HCT116 (cell line): ENCODE data around the gene MIAT. TPM values are rescaled to one million over a fixed set of nuclear protein-coding genes. Genes with fewer than 3 reads are reported as not detected.

ENCODE experiments used
- ATAC-seq: fragments of 200-7000 bp; cut with Tn5 transposase; 2 replicates; pipeline ENCODE4 v1.9.1; 2020; ENCODE audit warnings: mild to moderate bottlenecking, moderate library complexity
- BruUV-seq: library from RNA; stranded (reverse); fragments of 400-500 nt; replicated peaks from 2 replicates; lab custom pipeline; 2021; lab: Mats Ljungman, UMichigan
- CTCF ChIA-PET: fragments of 300-600 bp; sonication (Branson Sonifier 250); formaldehyde crosslinking; loops from one replicate; lab custom pipeline; 2021; ENCODE audit warnings: antibody characterized with exemption; lab: Charles Lee
- POLR2A ChIA-PET: fragments of 300-600, 350-600 bp; sonication (Branson Sonifier 250); formaldehyde crosslinking; loops from one replicate; lab custom pipeline; 2021; ENCODE audit warnings: antibody characterized with exemption; lab: Charles Lee
- RAD21 ChIA-PET, 2 experiments: fragments of 300-600 bp; sonication (Branson Sonifier 250); formaldehyde crosslinking; loops; one replicate each; lab custom pipeline; 2023; ENCODE audit warnings: low total read pairs in 2 of 2; ENCODE audit not compliant: uncharacterized antibody in 2 of 2, unreplicated experiment in 2 of 2, low non-redundant PET in 1 of 2; lab: Charles Lee
- DNase-seq: peaks from one replicate; pipeline ENCODE4 v3.0.0-alpha.2; 2010; ENCODE audit warnings: low read depth, low spot score
- H2AFZ ChIP-seq: fragments of 200-600 bp; shearing (Covaris generic), sonication (generic); 2 replicates; pipeline ENCODE4 v1.6.1; 2017; ENCODE audit warnings: low read depth, mixed run types, mixed read lengths, antibody characterized with exemption, low read length; ENCODE audit not compliant: poor library complexity, severe bottlenecking
- H3K27ac ChIP-seq: 2 replicates; pipeline ENCODE4 v1.5.1; 2012; ENCODE audit warnings: low read depth, low read length
- H3K27me3 ChIP-seq: fragments of 200-600 bp; sonication (generic); 2 replicates; pipeline ENCODE4 v1.6.1; 2016; ENCODE audit warnings: mixed run types, low read length, mixed read lengths; ENCODE audit not compliant: insufficient read depth
- H3K36me3 ChIP-seq, 2 experiments: fragments of 200-500 bp in 1 of 2; fragments of 200-600 bp in 1 of 2; sonication (Bioruptor generic) in 1 of 2; sonication (generic) in 1 of 2; 2 replicates each; pipeline versions ENCODE4 v1.5.1 to v1.6.1; 2014 to 2016; ENCODE audit warnings: low read length in 2 of 2, inconsistent platforms in 1 of 2, mixed read lengths in 1 of 2, mixed run types in 1 of 2; ENCODE audit not compliant: insufficient read depth in 2 of 2, control insufficient read depth in 1 of 2
- H3K4me1 ChIP-seq, 2 experiments: fragments of 200-600 bp in 1 of 2; sonication (generic) in 1 of 2; 2 replicates each; pipeline versions ENCODE4 v1.5.1 to v1.6.1; 2012 to 2017; ENCODE audit warnings: low read length in 2 of 2, inconsistent platforms in 1 of 2, mild to moderate bottlenecking in 1 of 2, mixed read lengths in 1 of 2, mixed run types in 1 of 2, moderate library complexity in 1 of 2; ENCODE audit not compliant: insufficient read depth in 2 of 2, control insufficient read depth in 1 of 2
- H3K4me2 ChIP-seq: fragments of 200-600 bp; sonication (generic); 2 replicates; pipeline ENCODE4 v1.6.1; 2017; ENCODE audit warnings: mixed run types, low read length, mixed read lengths
- H3K4me3 ChIP-seq, 2 experiments: fragments of 200-600 bp in 1 of 2; sonication (generic) in 1 of 2; replicated peaks in 1 of 2; 2 replicates each; pipeline ENCODE4 v1.5.1; 2011 to 2016; ENCODE audit warnings: low read length in 2 of 2, control low read depth in 1 of 2, low read depth in 1 of 2, mild to moderate bottlenecking in 1 of 2, mixed read lengths in 1 of 2, mixed run types in 1 of 2
- H3K79me2 ChIP-seq: fragments of 200-600 bp; sonication (generic); 2 replicates; pipeline ENCODE4 v1.6.1; 2017; ENCODE audit warnings: mild to moderate bottlenecking, mixed run types, low read length, moderate library complexity, mixed read lengths; ENCODE audit not compliant: insufficient read depth
- H3K9ac ChIP-seq: fragments of 200-600 bp; sonication (generic); 2 replicates; pipeline ENCODE4 v1.6.1; 2016; ENCODE audit warnings: low read length, mixed read lengths
- H3K9me2 ChIP-seq: fragments of 200-600 bp; sonication (generic), shearing (Covaris generic); 2 replicates; pipeline ENCODE4 v1.6.1; 2017; ENCODE audit warnings: mixed run types, mild to moderate bottlenecking, moderate library complexity; ENCODE audit not compliant: insufficient read depth
- H3K9me3 ChIP-seq, 2 experiments: fragments of 200-500 bp in 1 of 2; fragments of 200-600 bp in 1 of 2; sonication (Bioruptor generic) in 1 of 2; sonication (generic) in 1 of 2; 2 replicates each; pipeline ENCODE4 v1.6.1; 2014 to 2017; ENCODE audit warnings: low read length in 2 of 2, mixed read lengths in 2 of 2, inconsistent platforms in 1 of 2, low read depth in 1 of 2, mild to moderate bottlenecking in 1 of 2, mixed run types in 1 of 2, moderate library complexity in 1 of 2; ENCODE audit not compliant: control insufficient read depth in 1 of 2, insufficient read depth in 1 of 2
- H4K20me1 ChIP-seq: fragments of 200-600 bp; sonication (generic), shearing (Covaris generic); 2 replicates; pipeline ENCODE4 v1.6.1; 2017; ENCODE audit warnings: mixed run types, mild to moderate bottlenecking, moderate library complexity; ENCODE audit not compliant: insufficient read depth
- ATF3 ChIP-seq: IDR thresholded peaks from 2 replicates; pipeline ENCODE4 v1.6.1; 2012
- CBX3 ChIP-seq: IDR thresholded peaks from 2 replicates; pipeline ENCODE4 v1.6.1; 2012; ENCODE audit warnings: low read depth
- CEBPB ChIP-seq: IDR thresholded peaks from 2 replicates; pipeline ENCODE4 v1.6.1; 2012; ENCODE audit warnings: low read depth
- CTCF ChIP-seq, 3 experiments: fragments of 200-600 bp in 1 of 3; sonication (generic) in 1 of 3; IDR thresholded peaks in 2 of 3; conservative IDR thresholded peaks in 1 of 3; 2 replicates each; pipeline ENCODE4 v1.5.1; 2012 to 2017; ENCODE audit warnings: low read depth in 2 of 3, low read length in 2 of 3, antibody characterized with exemption in 1 of 3, borderline replicate concordance in 1 of 3, control low read depth in 1 of 3, mild to moderate bottlenecking in 1 of 3, mixed read lengths in 1 of 3, mixed run types in 1 of 3, moderate library complexity in 1 of 3; ENCODE audit not compliant: insufficient read depth in 1 of 3
- EGR1 ChIP-seq: IDR thresholded peaks from 2 replicates; pipeline ENCODE4 v1.6.1; 2012; ENCODE audit warnings: low read depth
- ELF1 ChIP-seq: IDR thresholded peaks from 2 replicates; pipeline ENCODE4 v1.6.1; 2012; ENCODE audit warnings: low read depth, borderline replicate concordance
- EZH2 ChIP-seq: fragments of 200-600 bp; sonication (generic); IDR thresholded peaks from 2 replicates; pipeline ENCODE4 v1.6.1; 2017; ENCODE audit warnings: antibody characterized with exemption, mixed run types
- EZH2phosphoT487 ChIP-seq: fragments of 200-600 bp; IDR thresholded peaks from 2 replicates; pipeline ENCODE4 v1.6.1; 2018; ENCODE audit warnings: antibody characterized with exemption, borderline replicate concordance
- FOSL1 ChIP-seq: IDR thresholded peaks from 2 replicates; pipeline ENCODE4 v1.6.1; 2012; ENCODE audit warnings: low read depth
- JUND ChIP-seq: IDR thresholded peaks from 2 replicates; pipeline ENCODE4 v1.6.1; 2012
- POLR2A ChIP-seq: IDR thresholded peaks from 2 replicates; pipeline ENCODE4 v1.7.0; 2011; ENCODE audit warnings: borderline replicate concordance; ENCODE audit not compliant: insufficient read depth, insufficient read length; ENCODE audit errors: extremely low read depth
- POLR2AphosphoS5 ChIP-seq: IDR thresholded peaks from 2 replicates; pipeline ENCODE4 v1.6.1; 2011; ENCODE audit warnings: mild to moderate bottlenecking, low read depth, low read length, moderate library complexity
- RAD21 ChIP-seq: IDR thresholded peaks from 2 replicates; pipeline ENCODE4 v1.6.1; 2012; ENCODE audit warnings: low read depth, mild to moderate bottlenecking
- SIN3A ChIP-seq: IDR thresholded peaks from 2 replicates; pipeline ENCODE4 v1.6.1; 2012; ENCODE audit warnings: low read depth
- SP1 ChIP-seq: IDR thresholded peaks from 2 replicates; pipeline ENCODE4 v1.6.1; 2012; ENCODE audit warnings: low read depth
- SRF ChIP-seq: IDR thresholded peaks from 2 replicates; pipeline ENCODE4 v1.6.1; 2012; ENCODE audit warnings: low read depth
- TCF7L2 ChIP-seq: IDR thresholded peaks from 2 replicates; pipeline ENCODE4 v1.7.0; 2011; ENCODE audit warnings: borderline replicate concordance, inconsistent platforms; ENCODE audit not compliant: insufficient read depth, insufficient read length; ENCODE audit errors: extremely low read depth
- YY1 ChIP-seq: IDR thresholded peaks from 2 replicates; pipeline ENCODE4 v1.6.1; 2011; ENCODE audit warnings: low read length, low read depth, moderate library complexity, mild to moderate bottlenecking; ENCODE audit not compliant: insufficient replicate concordance; ENCODE audit errors: extremely low read depth
- ZBTB33 ChIP-seq: IDR thresholded peaks from 2 replicates; pipeline ENCODE4 v1.6.1; 2011; ENCODE audit warnings: mild to moderate bottlenecking, low read length, moderate library complexity; ENCODE audit not compliant: insufficient replicate concordance; ENCODE audit errors: extremely low read depth
- ZNF274 ChIP-seq: fragments of 200-500 bp; sonication (Bioruptor generic); IDR thresholded peaks from 2 replicates; pipeline ENCODE4 v1.6.1; 2014; ENCODE audit warnings: mild to moderate bottlenecking, low read depth, low read length, inconsistent platforms
- intact Hi-C: fragments of 100-400 bp; cut with micrococcal nuclease; formaldehyde crosslinking; loops from 2 replicates; pipeline ENCODE4 v1.10.0; 2022
- total RNA-seq: library from RNA; stranded (reverse); gene quantifications from one replicate; pipeline ENCODE4 v1.2.1, GENCODE V29; 2021; ENCODE audit not compliant: unreplicated experiment

The MIAT gene
- total RNA-seq, 1 experiment from 2014 or later: 0.54 TPM

GRCh38 chr22:26672590-26673468 is 15.4 kb downstream of the MIAT start:
- POLR2A ChIA-PET: interaction anchor here (0.9 kb wide), 1 partner anchor 12 kb away, joined by 4 read pairs; no protein-coding TSS in a partner anchor
- Histone ChIP-seq H3K27me3 (no peaks in the 10 kb centered on the region), H3K79me2 (peaks cover 24% of the 10 kb centered on the region), H3K27ac (peak overlapping the region; percentile 82), H3K9me2 (no peaks in the 10 kb centered on the region), H2AFZ (no peak overlapping the region), H3K4me3 (peak overlapping the region; percentile 62 to 78), H3K36me3 (no peaks in the 10 kb centered on the region), H4K20me1 (no peaks in the 10 kb centered on the region), H3K9me3 (no peaks in the 10 kb centered on the region), H3K4me1 (peaks cover 17 to 28% of the 10 kb centered on the region in 2 experiments), H3K9ac (peak overlapping the region; percentile 84), H3K4me2 (peak overlapping the region; percentile 80)
- intact Hi-C loops: no loop called here
- ATAC-seq (peak; percentile 92), DNase-seq (peak; percentile 89)
- TSS peak; percentile 74 for BruUV-seq
- CTCF ChIA-PET: interaction anchor here (0.9 to 2.1 kb wide), 6 partner anchors 7 to 312 kb away, joined by 3 to 8 read pairs (median 4); no protein-coding TSS in a partner anchor
- RAD21 ChIA-PET: no interaction called here
- TF ChIP-seq EZH2phosphoT487 (no peak), FOSL1 (no peak), SP1 (peak; percentile 60), CTCF (IDR thresholded peaks at IDR 0.05 in 2 of 3, conservative IDR thresholded peaks at IDR 0.05 in 1 of 3; ENCODE audit: borderline replicate concordance in 1 of 3, insufficient read depth in 1 of 3, low read depth in 2 of 3, low read length in 2 of 3) (peak; percentile 3 to 68 (median 49); a peak in 4 of 6 replicates), TCF7L2 (peak; percentile 49), SIN3A (no peak), ZBTB33 (no peak), JUND (no peak), YY1 (peak; percentile 27), ZNF274 (no peak), ELF1 (peak; percentile 84), SRF (peak; percentile 39; the same call in 1 of the 2 replicates), CBX3 (no peak), CEBPB (no peak), EGR1 (peak; percentile 59; the same call in 1 of the 2 replicates), ATF3 (no peak), POLR2AphosphoS5 (peak; percentile 67), POLR2A (peak; percentile 45), EZH2 (no peak), RAD21 (no peak)
